Endothelial cell of hepatic sinusoid (primary cell): Measurements from ENCODE around the gene ECEL1.

Source experiments
- in situ Hi-C: cut with HindIII; loops from 2 replicates; pipeline ENCODE4 v1.10.0; 2017; ENCODE audit warnings: low sequenced_read_pairs

The ECEL1 gene

GRCh38 chr2:232485757-232486557 lies 1.7 kb downstream of the ECEL1 start:
- in situ Hi-C loops: no loop called here

- in situ Hi-C loops: no loop called here
These were observed 2.3 kb downstream of the ECEL1 start for GRCh38 chr2:232485348-232485756.

- in situ Hi-C loops: no loop called here
These were observed 2.8 kb downstream of the ECEL1 start for GRCh38 chr2:232484628-232485347.

- in situ Hi-C loops: no loop called here
These were observed 3.6 kb downstream of the ECEL1 start for GRCh38 chr2:232483923-232484627.

GRCh38 chr2:232483311-232483922 lies 4.2 kb downstream of the ECEL1 start:
- in situ Hi-C loops: no loop called here

GRCh38 chr2:232482301-232483238 lies 5.1 kb downstream of the ECEL1 start:
- in situ Hi-C loops: no loop called here

- in situ Hi-C loops: no loop called here
These were observed 6.1 kb downstream of the ECEL1 start for GRCh38 chr2:232481322-232482140.

- in situ Hi-C loops: no loop called here
These were observed 7.1 kb downstream of the ECEL1 start for GRCh38 chr2:232480201-232481190.

GRCh38 chr2:232479341-232480200 lies 8.1 kb downstream of the ECEL1 start:
- in situ Hi-C loops: no loop called here

GRCh38 chr2:232478571-232479340 lies 8.9 kb downstream of the ECEL1 start:
- in situ Hi-C loops: no loop called here

- in situ Hi-C loops: no loop called here
These were observed 9.7 kb downstream of the ECEL1 start for GRCh38 chr2:232477751-232478510.

- in situ Hi-C loops: no loop called here
These were observed 10.8 kb downstream of the ECEL1 start for GRCh38 chr2:232476791-232477190.

GRCh38 chr2:232476045-232476444 lies 11.6 kb downstream of the ECEL1 start:
- in situ Hi-C loops: no loop called here

- in situ Hi-C loops: no loop called here
These were observed 14.2 kb downstream of the ECEL1 start for GRCh38 chr2:232473467-232473890.

- in situ Hi-C loops: no loop called here
These were observed 21.4 kb downstream of the ECEL1 start for GRCh38 chr2:232466221-232466620.

GRCh38 chr2:232465061-232465460 lies 22.6 kb downstream of the ECEL1 start:
- in situ Hi-C loops: no loop called here
